ENCODE results near the gene SNX14. TPM values are rescaled to one million over a fixed set of nuclear protein-coding genes. Genes with fewer than 3 reads are reported as not detected.

Gene SNX14
- 71.3 and 75.8 TPM in 2 replicates for total RNA-seq

DNA sequence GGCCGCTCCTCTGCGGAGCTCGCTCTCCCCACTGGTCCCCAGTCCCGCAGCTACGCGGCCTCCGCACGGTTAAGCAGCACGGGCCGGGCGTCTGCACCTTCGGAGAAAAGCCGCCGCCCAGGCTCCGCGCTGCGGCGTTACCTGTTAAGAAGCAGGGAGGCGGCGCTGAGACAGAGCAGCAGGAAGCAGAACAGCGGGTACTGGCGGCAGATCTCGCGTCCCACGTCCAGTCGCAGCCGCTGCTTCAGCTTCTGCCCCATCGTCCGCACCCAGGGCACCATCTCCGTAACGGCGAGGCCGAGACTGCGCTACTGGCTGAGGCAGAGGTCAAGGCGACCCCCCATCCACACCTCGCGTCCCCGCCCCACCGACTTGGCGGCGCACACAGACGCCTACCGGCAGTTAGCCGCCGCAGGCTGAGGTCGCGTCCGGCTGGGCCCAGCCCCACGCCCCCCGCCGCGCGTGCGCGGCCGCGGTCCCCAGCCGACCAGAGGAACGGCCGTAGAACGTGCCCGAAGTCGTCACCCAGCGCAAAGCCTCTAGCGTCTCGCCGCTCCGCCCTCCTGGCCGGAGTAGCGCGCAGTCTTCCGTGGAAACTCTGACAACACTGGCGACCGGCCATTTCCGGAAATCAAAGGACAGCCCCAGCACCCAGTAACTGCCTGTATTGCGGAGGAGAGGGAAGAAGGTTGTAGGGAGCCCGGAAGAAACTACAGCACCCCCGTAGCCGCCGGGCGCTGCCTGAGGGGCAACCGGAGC lies at the start of gene SNX14:
SNX14 (minus strand) TSS at position 421 of the 759 bp plus-strand sequence; CDS start at position 281, 140 bp downstream.

DNA sequence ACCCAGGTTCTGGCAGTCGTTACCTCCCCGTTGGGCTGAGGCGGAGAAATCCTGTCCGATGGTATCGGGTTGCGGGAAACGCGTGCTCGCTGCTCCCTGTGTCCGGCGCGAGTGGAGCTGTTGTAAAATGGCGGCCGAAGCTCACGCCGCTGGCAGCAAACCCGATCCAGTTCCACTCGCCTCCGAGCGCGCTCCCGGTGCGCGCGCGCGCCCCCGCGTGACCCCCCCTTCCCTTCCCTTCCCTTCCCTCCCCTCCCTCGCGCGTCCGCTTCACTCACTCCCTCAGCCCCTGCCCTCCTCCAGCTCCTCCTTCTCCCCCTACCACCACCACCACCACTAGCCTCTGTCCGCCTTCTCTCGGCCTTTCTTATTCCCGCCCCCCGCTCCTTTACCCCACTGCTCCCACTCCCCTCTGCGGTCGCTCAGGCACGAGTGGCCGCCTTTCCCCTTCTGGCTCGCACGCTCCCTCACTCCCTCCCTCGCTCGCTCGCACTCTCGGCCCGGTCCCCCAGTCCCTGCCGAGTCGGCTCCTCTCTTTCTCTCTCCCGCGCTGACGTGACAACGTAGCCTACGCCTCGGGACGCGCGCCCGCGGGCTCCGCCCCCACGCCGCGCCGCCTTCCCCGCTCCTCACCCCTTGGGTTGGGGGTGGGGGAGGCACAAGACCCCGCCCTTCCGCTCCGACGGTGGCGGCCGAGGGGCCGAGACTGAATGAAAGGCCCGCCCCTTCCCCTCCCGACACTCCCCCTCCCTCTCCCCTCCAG lies 49.3 kb upstream of the SNX14 start, which contains the start of gene SYNCRIP:
SYNCRIP (minus strand) TSS at position 113 of the 763 bp plus-strand sequence. CDS start 1,447 bp downstream, outside the sequence.

Other genes starting within 250 kb of the SNX14 start
- 108 and 248 TPM in 2 replicates for gene NT5E, start 143.8 kb downstream of the SNX14 start, total RNA-seq
- 47.3 and 69.1 TPM in 2 replicates for gene SYNCRIP, start 49.0 kb upstream of the SNX14 start, total RNA-seq

Data from hair follicular keratinocyte (primary cell).